Naive thymus-derived CD8-positive, alpha-beta T cell (primary cell): ENCODE results near the gene ZNF148. TPM values are rescaled to one million over a fixed set of nuclear protein-coding genes. Genes with fewer than 3 reads are reported as not detected.
"Not testable (repeated sequence)": the region's sequence is repeated elsewhere in the genome, so short reads cannot be mapped to it uniquely, and the experiment has no call there.

Source experiments
- ATAC-seq, 2 donors: fragments of 150-1000 bp; cut with Tn5 transposase in 1 of 2; sonication (Bioruptor Pico), chemical (Tn5 transposase) in 1 of 2; 1 replicate in 1 of 2; 2 replicates in 1 of 2; pipeline ENCODE4 v1.10.0; 2021; ENCODE audit warnings: mild to moderate bottlenecking in 2 of 2, moderate library complexity in 2 of 2
- POLR2A ChIA-PET: fragments of 350-600 bp; sonication (Branson Sonifier 250); formaldehyde crosslinking; loops from one replicate; lab custom pipeline; 2021; ENCODE audit warnings: antibody characterized with exemption; lab: Charles Lee
- DNase-seq, 10 donors: peaks; one replicate each; pipeline versions ENCODE4 v3.0.0 to v3.0.0-alpha.2; 2020 to 2022
- H3K27ac Mint-ChIP-seq, 10 donors: one replicate each; pipeline ENCODE4 v1.8.0; 2020 to 2022; ENCODE audit warnings: mild to moderate bottlenecking in 10 of 10, mixed read lengths in 10 of 10, moderate library complexity in 4 of 10, inconsistent platforms in 1 of 10
- H3K27me3 Mint-ChIP-seq, 5 donors: one replicate each; pipeline ENCODE4 v1.8.0; 2021 to 2022; ENCODE audit warnings: mixed read lengths in 5 of 5
- H3K36me3 Mint-ChIP-seq, 3 donors: one replicate each; pipeline ENCODE4 v1.8.0; 2020 to 2022; ENCODE audit warnings: mixed read lengths in 3 of 3, mild to moderate bottlenecking in 2 of 3, inconsistent platforms in 1 of 3
- H3K4me1 Mint-ChIP-seq, 4 donors: one replicate each; pipeline ENCODE4 v1.8.0; 2021 to 2022; ENCODE audit warnings: mixed read lengths in 4 of 4
- H3K4me3 Mint-ChIP-seq, 10 donors: one replicate each; pipeline ENCODE4 v1.8.0; 2020 to 2022; ENCODE audit warnings: mild to moderate bottlenecking in 10 of 10, mixed read lengths in 10 of 10, moderate library complexity in 6 of 10, inconsistent platforms in 1 of 10
- H3K9me3 Mint-ChIP-seq, 9 donors: one replicate each; pipeline ENCODE4 v1.8.0; 2020 to 2022; ENCODE audit warnings: mixed read lengths in 9 of 9, mild to moderate bottlenecking in 3 of 9, inconsistent platforms in 1 of 9, moderate library complexity in 1 of 9
- polyA plus RNA-seq, 3 donors: library from polyadenylated mRNA; unstranded; fragments of 300-500 nt; fragmentation: Illumina TruSeq; gene quantifications; one replicate each; pipeline ENCODE4 v1.2.3, GENCODE V29; 2021
- total RNA-seq, 8 experiments: library from RNA in 2 of 8; stranded (reverse) in 2 of 8; gene quantifications; one replicate each; pipeline ENCODE4 v1.2.3 and lab custom pipeline; 2021 to 2026

The ZNF148 gene
- total and polyA plus RNA-seq, 5 experiments from 2014 or later: 62.5 to 100 (median 80.7) TPM

GRCh38 chr3:125394406-125394805 is 19.3 kb upstream of the ZNF148 start:
- H3K27me3 Mint-ChIP-seq: peaks cover 0 to 26% (median 10%) of the 10 kb centered on the region in 5 donors
- no peak overlapping the region for H3K4me3 Mint-ChIP-seq
- peaks cover 4 to 11% (median 7%) of the 10 kb centered on the region in 4 donors for H3K4me1 Mint-ChIP-seq
- H3K9me3 Mint-ChIP-seq: no peaks in the 10 kb centered on the region
- POLR2A ChIA-PET: no interaction called here
- ATAC-seq: no peak
- H3K27ac Mint-ChIP-seq: no peak overlapping the region
- DNase-seq: no peak
- no peaks in the 10 kb centered on the region for H3K36me3 Mint-ChIP-seq

GRCh38 chr3:125389282-125389681 is 14.2 kb upstream of the ZNF148 start:
- Mint-ChIP-seq H3K27me3 (peaks cover 0 to 8% (median 6%) of the 10 kb centered on the region in 5 donors), H3K4me1 (peaks cover 9 to 18% (median 13%) of the 10 kb centered on the region in 4 donors), H3K36me3 (no peaks in the 10 kb centered on the region), H3K27ac (peak overlapping the region in 4 of 10 donors; percentile 11 to 75 (median 18)), H3K4me3 (peak overlapping the region in 8 of 10 donors; percentile 4 to 59 (median 40)), H3K9me3 (no peaks in the 10 kb centered on the region)
- POLR2A ChIA-PET: interaction anchor here (0.5 to 1.9 kb wide), 2 partner anchors 14 to 174 kb away, joined by 3 to 4 read pairs; no protein-coding TSS in a partner anchor
- DNase-seq (no peak), ATAC-seq (no peak)

GRCh38 chr3:125388369-125388768 is 13.2 kb upstream of the ZNF148 start:
- POLR2A ChIA-PET, H3K27me3 Mint-ChIP-seq, H3K36me3 Mint-ChIP-seq, DNase-seq, ATAC-seq, H3K27ac Mint-ChIP-seq, H3K4me3 Mint-ChIP-seq, H3K9me3 Mint-ChIP-seq: not testable (repeated sequence)
- peaks cover 9 to 12% (median 11%) of the 10 kb centered on the region in 4 donors for H3K4me1 Mint-ChIP-seq

- H3K27me3 Mint-ChIP-seq: peaks cover 0 to 7% (median 7%) of the 10 kb centered on the region in 5 donors
- H3K4me3 Mint-ChIP-seq: no peak overlapping the region
- ATAC-seq: no peak
- H3K27ac Mint-ChIP-seq: no peak overlapping the region
- no peak for DNase-seq
- POLR2A ChIA-PET: no interaction called here
- H3K9me3 Mint-ChIP-seq: no peaks in the 10 kb centered on the region
- no peaks in the 10 kb centered on the region for H3K36me3 Mint-ChIP-seq
- peaks cover 12 to 17% (median 13%) of the 10 kb centered on the region in 4 donors for H3K4me1 Mint-ChIP-seq
Measured at GRCh38 chr3:125386811-125387210, 11.7 kb upstream of the ZNF148 start.

- no peaks in the 10 kb centered on the region for H3K36me3 Mint-ChIP-seq
- no peaks in the 10 kb centered on the region for H3K9me3 Mint-ChIP-seq
Measured at GRCh38 chr3:125383744-125384143, 8.6 kb upstream of the ZNF148 start.

GRCh38 chr3:125382298-125382697 is 7.2 kb upstream of the ZNF148 start:
- no peak for DNase-seq
- peaks cover 0 to 7% (median 6%) of the 10 kb centered on the region in 5 donors for H3K27me3 Mint-ChIP-seq
- no peaks in the 10 kb centered on the region for H3K36me3 Mint-ChIP-seq
- H3K4me1 Mint-ChIP-seq: peaks cover 6 to 11% (median 9%) of the 10 kb centered on the region in 4 donors
- no peaks in the 10 kb centered on the region for H3K9me3 Mint-ChIP-seq
- no peak overlapping the region for H3K4me3 Mint-ChIP-seq
- no peak for ATAC-seq
- POLR2A ChIA-PET: interaction anchor here (0.6 kb wide), 2 partner anchors 73 to 136 kb away, joined by 3 read pairs; no protein-coding TSS in a partner anchor
- peak overlapping the region in 1 of 10 donors; percentile 3 for H3K27ac Mint-ChIP-seq

More at GRCh38 chr3:125383744-125384143, 8.6 kb upstream of the ZNF148 start:
- peaks cover 0 to 7% (median 6%) of the 10 kb centered on the region in 5 donors for H3K27me3 Mint-ChIP-seq
- no peak overlapping the region for H3K4me3 Mint-ChIP-seq
- POLR2A ChIA-PET: no interaction called here
- no peak for ATAC-seq
- H3K27ac Mint-ChIP-seq: no peak overlapping the region
- peaks cover 2 to 11% (median 9%) of the 10 kb centered on the region in 4 donors for H3K4me1 Mint-ChIP-seq
- no peak for DNase-seq

GRCh38 chr3:125381743-125382142 is 6.6 kb upstream of the ZNF148 start:
- POLR2A ChIA-PET: interaction anchor here (0.6 kb wide), 2 partner anchors 72 to 135 kb away, joined by 3 read pairs; no protein-coding TSS in a partner anchor
- peak; percentile 59 to 84 for ATAC-seq
- Mint-ChIP-seq H3K4me1 (peaks cover 3 to 11% (median 10%) of the 10 kb centered on the region in 4 donors), H3K9me3 (no peaks in the 10 kb centered on the region), H3K27ac (peak overlapping the region in 2 of 10 donors; percentile 15 to 64), H3K36me3 (no peaks in the 10 kb centered on the region), H3K27me3 (peaks cover 0 to 7% (median 4%) of the 10 kb centered on the region in 5 donors), H3K4me3 (peak overlapping the region in 2 of 10 donors; percentile 24 to 49)
- DNase-seq: peak in 3 of 10 donors; percentile 2 to 35 (median 23)

- peak overlapping the region in 2 of 10 donors; percentile 15 to 64 for H3K27ac Mint-ChIP-seq
- H3K27me3 Mint-ChIP-seq: peaks cover 0 to 7% (median 4%) of the 10 kb centered on the region in 5 donors
- DNase-seq: no peak
- no peaks in the 10 kb centered on the region for H3K36me3 Mint-ChIP-seq
- POLR2A ChIA-PET: no interaction called here
- no peaks in the 10 kb centered on the region for H3K9me3 Mint-ChIP-seq
- no peak for ATAC-seq
- H3K4me3 Mint-ChIP-seq: no peak overlapping the region
- peaks cover 3 to 13% (median 10%) of the 10 kb centered on the region in 4 donors for H3K4me1 Mint-ChIP-seq
Measured at GRCh38 chr3:125381314-125381713, 6.2 kb upstream of the ZNF148 start.

GRCh38 chr3:125379483-125379882 is 4.4 kb upstream of the ZNF148 start:
- Mint-ChIP-seq H3K4me1 (peaks cover 14 to 25% (median 22%) of the 10 kb centered on the region in 4 donors), H3K27ac (no peak overlapping the region), H3K27me3 (peaks cover 0 to 3% (median 0%) of the 10 kb centered on the region in 5 donors), H3K4me3 (no peak overlapping the region), H3K36me3 (no peaks in the 10 kb centered on the region), H3K9me3 (no peaks in the 10 kb centered on the region)
- POLR2A ChIA-PET: interaction anchor here (0.7 kb wide), 1 partner anchor 11 kb away, joined by 3 read pairs; no protein-coding TSS in a partner anchor
- ATAC-seq (no peak), DNase-seq (no peak)

- Mint-ChIP-seq H3K4me1 (peaks cover 20 to 33% (median 29%) of the 10 kb centered on the region in 4 donors), H3K9me3 (no peaks in the 10 kb centered on the region), H3K4me3 (no peak overlapping the region), H3K36me3 (no peaks in the 10 kb centered on the region), H3K27ac (peak overlapping the region in 1 of 10 donors; percentile 6), H3K27me3 (peaks cover 0 to 3% (median 0%) of the 10 kb centered on the region in 5 donors)
- DNase-seq (no peak), ATAC-seq (no peak)
- POLR2A ChIA-PET: no interaction called here
Measured at GRCh38 chr3:125378762-125379161, 3.6 kb upstream of the ZNF148 start.

GRCh38 chr3:125375950-125376679 is 990 bp upstream of the ZNF148 start:
- no peaks in the 10 kb centered on the region for H3K27me3 Mint-ChIP-seq
- peak overlapping the region; percentile 95 to 99 (median 98) for H3K27ac Mint-ChIP-seq
- H3K9me3 Mint-ChIP-seq: no peaks in the 10 kb centered on the region
- H3K4me3 Mint-ChIP-seq: peak overlapping the region; percentile 92 to 99 (median 94)
- no peak for DNase-seq
- ATAC-seq: no peak
- H3K36me3 Mint-ChIP-seq: peaks cover 0 to 8% (median 0%) of the 10 kb centered on the region in 3 donors
- H3K4me1 Mint-ChIP-seq: peaks cover 30 to 43% (median 36%) of the 10 kb centered on the region in 4 donors
- POLR2A ChIA-PET: interaction anchor here (0.6 to 2.5 kb wide), 6 partner anchors 12 to 380 kb away, joined by 3 to 33 read pairs (median 6); partner anchors contain the start of gene OSBPL11

- Mint-ChIP-seq H3K4me1 (peaks cover 38 to 58% (median 50%) of the 10 kb centered on the region in 4 donors), H3K36me3 (peaks cover 0 to 14% (median 0%) of the 10 kb centered on the region in 3 donors), H3K9me3 (no peaks in the 10 kb centered on the region), H3K4me3 (peak overlapping the region; percentile 92 to 99 (median 95)), H3K27me3 (no peaks in the 10 kb centered on the region), H3K27ac (peak overlapping the region; percentile 92 to 98 (median 95))
- POLR2A ChIA-PET: interaction anchor here (0.7 to 2.5 kb wide), 7 partner anchors 8 to 321 kb away, joined by 3 to 33 read pairs (median 6); partner anchors contain the start of gene OSBPL11
- DNase-seq: peak in 5 of 10 donors; percentile 20 to 69 (median 33)
- peak; percentile 30 to 38 for ATAC-seq
Measured at GRCh38 chr3:125374501-125374995, 577 bp downstream of the ZNF148 start.
